Activated CD8-positive, alpha-beta memory T cell treated with anti-CD3 and anti-CD28 coated beads, Interleukin-2, amount 10 ng/mL, durations not matched to agents 7 days and 5 days (primary cell): ENCODE measurements around the gene SLFNL1. TPM values are rescaled to one million over a fixed set of nuclear protein-coding genes. Genes with fewer than 3 reads are reported as not detected.
A peak's percentile ranks its signal among the peaks of the same experiment; 100 is the strongest.

Source experiments
- ATAC-seq: fragments of 150-1000 bp; cut with Tn5 transposase; one replicate; pipeline ENCODE4 v1.10.0; 2021; ENCODE audit warnings: moderate library complexity
- CTCF ChIA-PET: fragments of 350-600 bp; sonication (Branson Sonifier 250); formaldehyde crosslinking; loops from one replicate; lab custom pipeline; 2021; ENCODE audit warnings: antibody characterized with exemption; lab: Charles Lee
- DNase-seq: peaks from one replicate; pipeline ENCODE4 v3.0.0-alpha.2; 2020
- H3K27ac Mint-ChIP-seq: one replicate; pipeline ENCODE4 v1.8.0; 2021; ENCODE audit warnings: mild to moderate bottlenecking, mixed read lengths
- H3K27me3 Mint-ChIP-seq: one replicate; pipeline ENCODE4 v1.8.0; 2021; ENCODE audit warnings: mixed read lengths
- H3K36me3 Mint-ChIP-seq: one replicate; pipeline ENCODE4 v1.8.0; 2021; ENCODE audit warnings: mild to moderate bottlenecking, mixed read lengths
- H3K4me1 Mint-ChIP-seq: one replicate; pipeline ENCODE4 v1.8.0; 2021; ENCODE audit warnings: mixed read lengths
- H3K4me3 Mint-ChIP-seq: one replicate; pipeline ENCODE4 v1.8.0; 2021; ENCODE audit warnings: mild to moderate bottlenecking, moderate library complexity, mixed read lengths
- H3K9me3 Mint-ChIP-seq: one replicate; pipeline ENCODE4 v1.8.0; 2022; ENCODE audit warnings: low read depth, mixed read lengths
- total RNA-seq, 2 experiments: library from RNA; stranded (reverse); gene quantifications; one replicate each; pipeline ENCODE4 v1.2.3, GENCODE V29; 2021

SLFNL1 gene
- total RNA-seq, 2 experiments from 2014 or later = 0.12 to 0.35 TPM

DNA sequence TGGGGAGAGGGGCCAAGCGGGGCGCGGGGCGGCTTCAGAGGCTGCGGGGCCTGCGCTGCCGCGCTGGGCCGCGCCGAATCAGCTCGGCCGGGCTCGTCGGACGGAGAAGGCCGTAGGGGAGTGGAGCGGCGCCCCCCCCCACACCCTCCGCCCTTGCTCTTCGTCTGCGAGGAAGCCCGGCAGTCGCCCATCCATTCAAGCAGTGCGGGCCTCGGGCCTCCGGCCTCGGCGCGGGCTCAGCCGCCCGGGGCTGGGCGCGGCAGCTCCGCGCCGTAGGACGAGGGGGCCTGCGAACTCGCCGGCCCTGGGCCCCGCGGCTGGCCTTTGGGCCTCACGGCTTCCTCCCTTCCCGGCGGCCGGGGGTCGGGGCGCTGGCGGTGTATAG is 41.5 kb downstream of the SLFNL1 start:
- CTCF ChIA-PET = interaction anchor here (1.2 to 2.9 kb wide), 6 partner anchors 24 to 289 kb away, joined by 3 to 14 read pairs (median 5); partner anchors contain the start of genes CITED4 and NFYC
- Mint-ChIP-seq H3K27me3 (no peaks in the 10 kb centered on the region), H3K36me3 (peaks cover 27% of the 10 kb centered on the region), H3K9me3 (no peaks in the 10 kb centered on the region), H3K27ac (peak overlapping the region; percentile 87), H3K4me3 (peak overlapping the region; percentile 87), H3K4me1 (peaks cover 43% of the 10 kb centered on the region)
- DNase-seq (no peak), ATAC-seq (no peak)

DNA sequence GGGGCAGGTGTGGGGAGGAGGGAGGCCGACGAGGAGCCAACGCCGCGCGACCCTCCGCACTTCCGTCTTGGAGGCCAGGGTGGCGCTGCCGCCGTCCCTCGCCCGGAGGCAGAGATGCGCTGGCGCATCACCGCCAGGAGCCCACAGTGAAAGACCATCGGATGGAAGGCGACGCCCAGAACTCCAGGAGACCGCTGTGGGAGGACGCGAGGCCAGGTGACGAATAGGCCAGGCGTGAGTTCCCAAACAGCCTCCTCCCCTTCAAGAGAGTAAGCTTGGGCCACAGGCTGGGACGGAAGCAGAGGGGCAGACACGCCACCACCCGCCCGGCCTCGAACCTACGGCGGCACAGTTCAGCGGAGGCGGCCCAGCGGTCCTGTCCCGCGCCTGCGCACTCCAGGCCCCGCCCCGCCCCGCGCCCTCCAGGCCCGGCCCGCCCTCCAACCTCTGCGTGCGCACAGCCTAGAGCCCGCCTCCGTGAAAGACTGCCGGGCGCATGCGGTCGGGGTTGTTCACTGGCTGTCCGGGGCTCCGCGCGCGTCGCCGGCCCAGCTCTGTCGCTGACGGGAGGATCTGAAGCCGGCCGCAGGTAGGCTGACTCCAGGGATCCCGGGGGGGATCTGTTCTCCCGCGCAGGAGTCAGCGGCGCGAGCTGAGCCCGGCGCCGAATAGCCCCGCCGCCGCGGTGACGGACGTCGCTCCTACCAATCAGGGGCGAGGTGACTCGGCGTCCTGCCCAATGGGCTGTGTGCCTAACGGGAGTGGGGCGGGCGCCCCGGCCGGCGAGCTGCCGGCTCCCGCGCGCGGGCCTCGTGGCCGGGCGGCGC is 42.1 kb downstream of the SLFNL1 start, which contains the start of gene CTPS1:
Gene CTPS1 (plus strand): TSS at position 456 of the 827 bp plus-strand sequence. CDS start 3,595 bp downstream, outside the sequence.
- Mint-ChIP-seq H3K4me3 (peak within 1 kb of the TSS; percentile 87), H3K4me1 (peaks cover 42% of the 10 kb centered on the region)
- peak; percentile 92 for ATAC-seq

DNA sequence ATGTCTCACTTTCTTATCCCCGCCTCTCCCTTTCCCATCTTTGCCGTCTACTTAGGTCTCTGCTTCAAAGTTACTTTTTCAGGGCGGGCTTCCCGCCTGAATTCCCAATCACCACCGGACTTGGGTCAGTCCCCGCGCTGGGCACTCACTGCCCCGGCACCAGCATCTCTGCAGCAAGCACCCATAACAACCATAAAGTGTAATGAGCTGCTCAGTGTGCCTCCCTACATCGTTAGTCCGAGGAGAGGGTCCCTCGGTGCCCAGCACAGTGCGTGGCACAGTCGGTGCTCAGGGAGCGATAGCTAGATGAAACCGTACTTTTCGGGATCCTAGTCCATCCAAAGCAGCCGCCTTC is 42.7 kb downstream of the SLFNL1 start:
- ATAC-seq (no peak), DNase-seq (no peak)
- CTCF ChIA-PET = interaction anchor here (0.9 to 2.9 kb wide), 4 partner anchors 25 to 116 kb away, joined by 3 to 14 read pairs (median 8); partner anchors contain the start of gene CITED4
- Mint-ChIP-seq H3K9me3 (no peaks in the 10 kb centered on the region), H3K27ac (peak overlapping the region; percentile 91), H3K4me1 (peaks cover 41% of the 10 kb centered on the region), H3K36me3 (peaks cover 18% of the 10 kb centered on the region), H3K27me3 (no peaks in the 10 kb centered on the region), H3K4me3 (peak overlapping the region; percentile 81)

More for the DNA sequence above, 42.1 kb downstream of the SLFNL1 start, which contains the start of gene CTPS1:
- Mint-ChIP-seq H3K9me3 (no peaks in the 10 kb centered on the region), H3K27me3 (no peaks in the 10 kb centered on the region), H3K27ac (peak within 1 kb of the TSS; percentile 91), H3K36me3 (peaks cover 23% of the 10 kb centered on the region)
- CTCF ChIA-PET = interaction anchor here (0.9 to 2.9 kb wide), 6 partner anchors 24 to 117 kb away, joined by 3 to 14 read pairs (median 5); partner anchors contain the start of gene CITED4
- peak; percentile 96 for DNase-seq

DNA sequence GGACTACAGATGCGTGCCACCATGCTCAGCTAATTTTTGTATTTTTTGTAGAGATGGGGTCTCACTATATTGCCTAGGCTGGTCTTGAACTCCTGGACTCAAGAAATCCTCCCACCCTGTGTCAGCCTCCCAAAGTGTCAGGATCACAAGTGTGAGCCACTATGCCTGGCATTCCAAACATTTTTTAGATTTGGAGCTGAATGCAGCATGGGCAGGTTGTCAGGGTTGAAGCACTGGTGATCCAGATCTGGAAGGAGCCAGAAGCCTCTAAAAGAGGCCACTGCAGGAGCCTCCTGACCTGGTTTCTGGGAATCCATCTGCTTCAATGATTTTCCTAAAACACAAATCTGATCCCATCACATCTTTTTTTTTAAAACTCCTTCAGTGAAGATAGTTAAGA is 43.8 kb downstream of the SLFNL1 start:
- DNase-seq (no peak), ATAC-seq (no peak)
- Mint-ChIP-seq H3K4me3 (no peak overlapping the region), H3K27ac (no peak overlapping the region), H3K9me3 (no peaks in the 10 kb centered on the region), H3K36me3 (peaks cover 11% of the 10 kb centered on the region), H3K4me1 (peaks cover 34% of the 10 kb centered on the region), H3K27me3 (no peaks in the 10 kb centered on the region)
- CTCF ChIA-PET = no interaction called here

DNA sequence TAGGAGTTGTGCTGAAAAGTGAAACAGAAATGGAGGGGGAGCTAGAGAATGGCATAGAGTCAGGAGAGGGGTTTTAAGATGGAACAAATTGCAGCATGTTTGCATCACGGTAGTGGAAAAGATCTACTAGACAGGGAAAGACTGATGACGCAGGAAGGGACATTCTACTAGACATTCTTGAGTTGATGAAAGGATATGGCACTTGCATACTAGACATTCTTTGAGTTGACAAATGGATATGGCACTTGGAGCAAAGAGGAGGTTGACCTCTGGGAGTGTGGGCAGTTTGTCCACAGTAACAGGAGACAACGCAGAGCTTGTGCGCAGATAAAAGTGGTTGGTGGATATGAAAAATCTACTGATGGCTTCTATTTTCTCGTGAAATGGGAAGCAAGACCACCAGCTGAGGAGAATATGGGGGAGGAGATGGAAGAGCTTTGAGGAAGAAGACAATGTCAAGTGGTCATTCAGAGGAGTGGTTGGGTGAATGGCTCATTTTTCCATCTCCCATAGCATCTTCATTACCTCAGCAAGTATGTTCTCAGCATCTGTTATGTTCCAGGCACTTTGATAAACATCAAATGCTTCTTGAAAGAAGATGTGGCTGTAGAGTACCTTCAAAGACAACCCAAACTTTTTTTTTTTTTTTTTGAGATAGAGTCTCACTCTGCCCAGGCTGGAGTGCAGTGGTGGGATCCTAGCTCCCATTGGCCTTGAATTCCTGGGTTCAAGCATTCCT is 44.4 kb downstream of the SLFNL1 start:
- CTCF ChIA-PET = interaction anchor here (1.1 to 1.9 kb wide), 2 partner anchors 27 to 28 kb away, joined by 4 read pairs; no protein-coding TSS in a partner anchor
- peaks cover 28% of the 10 kb centered on the region for H3K4me1 Mint-ChIP-seq
- peaks cover 11% of the 10 kb centered on the region for H3K36me3 Mint-ChIP-seq
- no peaks in the 10 kb centered on the region for H3K9me3 Mint-ChIP-seq
- DNase-seq = no peak
- ATAC-seq = no peak
- no peaks in the 10 kb centered on the region for H3K27me3 Mint-ChIP-seq
- H3K4me3 Mint-ChIP-seq = no peak overlapping the region
- H3K27ac Mint-ChIP-seq = no peak overlapping the region

DNA sequence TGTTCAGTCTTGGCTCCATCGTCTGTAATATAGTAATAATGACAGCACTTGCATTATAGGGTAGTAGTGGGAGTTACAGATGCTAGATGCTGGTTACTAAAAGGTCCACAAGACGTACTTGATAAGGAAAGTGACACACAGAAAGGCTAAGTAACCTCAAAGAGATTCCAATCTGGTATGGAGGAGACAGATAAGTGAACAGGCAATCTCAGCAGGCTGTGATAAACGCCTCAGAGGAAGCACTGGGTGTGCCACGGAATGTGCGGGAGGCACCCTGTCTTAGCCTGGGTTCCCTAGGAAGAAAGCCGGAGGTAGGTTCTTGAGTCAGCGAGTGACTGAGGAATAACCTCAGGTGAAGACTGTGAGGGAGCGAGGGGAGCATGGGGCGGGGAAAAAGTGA is 46.6 kb downstream of the SLFNL1 start:
- no peak for ATAC-seq
- H3K27ac Mint-ChIP-seq = no peak overlapping the region
- DNase-seq = no peak
- H3K4me3 Mint-ChIP-seq = no peak overlapping the region
- CTCF ChIA-PET = interaction anchor here (1.1 kb wide), 1 partner anchor 22 kb away, joined by 4 read pairs; no protein-coding TSS in a partner anchor
- H3K27me3 Mint-ChIP-seq = no peaks in the 10 kb centered on the region
- H3K36me3 Mint-ChIP-seq = no peaks in the 10 kb centered on the region
- H3K9me3 Mint-ChIP-seq = no peaks in the 10 kb centered on the region
- peaks cover 14% of the 10 kb centered on the region for H3K4me1 Mint-ChIP-seq

DNA sequence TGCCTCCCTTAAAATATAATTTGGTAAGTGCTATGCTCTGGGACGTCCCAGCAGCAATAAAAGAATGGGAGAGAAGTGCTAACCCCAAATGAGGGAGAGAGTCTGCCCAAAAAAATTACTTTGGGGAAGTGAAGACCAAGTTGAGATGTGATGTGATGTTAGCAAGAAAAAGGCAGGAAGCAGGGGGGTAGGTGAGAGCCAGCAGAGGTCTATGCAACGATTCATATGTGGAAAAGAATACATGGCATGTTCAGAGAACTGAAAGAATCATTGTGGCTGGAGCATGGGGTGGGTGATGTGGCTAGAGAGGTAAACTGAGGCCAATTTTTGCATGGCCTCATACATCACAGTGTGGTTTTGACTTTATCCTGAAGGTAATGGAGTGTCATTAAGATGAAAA is 47.6 kb downstream of the SLFNL1 start:
- DNase-seq = no peak
- H3K36me3 Mint-ChIP-seq = no peaks in the 10 kb centered on the region
- no peak for ATAC-seq
- H3K27me3 Mint-ChIP-seq = peaks cover 2% of the 10 kb centered on the region
- H3K4me1 Mint-ChIP-seq = peaks cover 13% of the 10 kb centered on the region
- H3K4me3 Mint-ChIP-seq = no peak overlapping the region
- H3K9me3 Mint-ChIP-seq = no peaks in the 10 kb centered on the region
- CTCF ChIA-PET = interaction anchor here (0.6 kb wide), 1 partner anchor 382 kb away, joined by 3 read pairs; no protein-coding TSS in a partner anchor
- no peak overlapping the region for H3K27ac Mint-ChIP-seq

DNA sequence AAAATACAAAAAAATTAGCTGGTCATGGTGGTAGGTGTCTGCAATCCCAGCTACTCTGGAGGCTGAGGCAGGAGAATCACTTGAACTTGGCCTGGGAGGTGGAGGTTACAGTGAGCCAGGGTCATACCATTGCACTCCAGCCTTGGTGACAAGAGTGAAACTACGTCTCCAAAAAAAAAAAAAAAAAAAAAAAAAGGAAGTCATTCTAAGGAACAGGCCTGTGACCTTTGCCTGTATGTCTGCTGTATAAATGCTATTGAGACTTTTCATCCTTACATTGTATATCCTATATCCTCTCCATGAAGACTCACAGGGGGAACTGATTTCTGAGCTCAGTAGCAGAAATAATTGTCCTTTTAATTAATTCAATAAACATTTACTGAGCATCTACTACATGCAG is 49.6 kb downstream of the SLFNL1 start:
- Mint-ChIP-seq H3K4me3 (no peak overlapping the region), H3K36me3 (no peaks in the 10 kb centered on the region), H3K4me1 (peaks cover 11% of the 10 kb centered on the region), H3K27me3 (peaks cover 2% of the 10 kb centered on the region), H3K9me3 (no peaks in the 10 kb centered on the region), H3K27ac (no peak overlapping the region)
- no peak for DNase-seq
- no peak for ATAC-seq
- CTCF ChIA-PET = interaction anchor here (1.0 to 2.3 kb wide), 4 partner anchors 20 to 568 kb away, joined by 3 to 10 read pairs (median 3); partner anchors contain the start of gene CITED4

DNA sequence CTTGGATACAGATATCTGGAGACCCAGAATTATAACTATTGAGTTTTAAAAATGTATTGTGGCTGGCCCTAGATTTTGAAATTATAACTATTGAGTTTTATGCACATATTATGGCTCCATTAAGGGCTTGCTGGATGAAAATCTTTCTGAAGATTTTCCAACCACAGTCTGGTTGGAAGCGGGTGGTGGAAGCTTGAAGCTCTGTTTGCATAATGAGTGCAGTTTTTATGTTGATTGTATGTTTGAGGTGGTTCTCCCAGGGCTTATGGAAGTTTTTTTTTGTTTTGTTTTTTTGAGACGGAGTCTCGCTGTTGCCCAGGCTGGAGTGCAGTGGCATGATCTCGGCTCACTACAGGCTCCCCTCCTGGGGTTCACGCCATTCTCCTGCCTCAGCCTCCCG is 52.1 kb downstream of the SLFNL1 start:
- Mint-ChIP-seq H3K27me3 (peaks cover 4% of the 10 kb centered on the region), H3K27ac (no peak overlapping the region), H3K4me1 (peaks cover 7% of the 10 kb centered on the region), H3K9me3 (no peaks in the 10 kb centered on the region), H3K36me3 (no peaks in the 10 kb centered on the region), H3K4me3 (no peak overlapping the region)
- CTCF ChIA-PET = interaction anchor here (1.2 kb wide), 1 partner anchor 11 kb away, joined by 3 read pairs; no protein-coding TSS in a partner anchor
- DNase-seq (no peak), ATAC-seq (no peak)

DNA sequence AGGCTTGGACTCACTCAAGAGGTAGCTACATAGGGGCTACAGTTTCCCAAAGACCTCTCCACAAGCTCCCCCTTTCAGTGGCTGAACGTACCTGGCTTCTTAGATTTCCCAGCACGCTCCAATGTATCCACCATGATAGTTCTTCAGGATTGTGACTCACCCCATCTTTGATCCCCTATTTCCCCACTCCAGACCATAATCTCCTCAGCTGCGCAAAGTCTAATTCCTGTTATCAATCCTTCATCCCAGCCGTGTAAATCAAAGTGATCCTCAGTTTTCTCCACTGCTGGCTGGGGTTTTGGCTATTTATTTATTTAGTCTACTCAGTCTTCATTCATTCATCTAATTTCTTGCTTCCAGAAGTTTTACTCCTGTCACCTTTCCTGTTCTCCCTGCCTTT is 55.1 kb downstream of the SLFNL1 start:
- no peaks in the 10 kb centered on the region for H3K36me3 Mint-ChIP-seq

More for the DNA sequence above, 55.1 kb downstream of the SLFNL1 start:
- no peak overlapping the region for H3K4me3 Mint-ChIP-seq
- no peaks in the 10 kb centered on the region for H3K4me1 Mint-ChIP-seq
- no peak for DNase-seq
- H3K27me3 Mint-ChIP-seq = peaks cover 4% of the 10 kb centered on the region
- H3K9me3 Mint-ChIP-seq = no peaks in the 10 kb centered on the region
- H3K27ac Mint-ChIP-seq = no peak overlapping the region
- no peak for ATAC-seq
- CTCF ChIA-PET = interaction anchor here (1.4 to 9.8 kb wide), 2 partner anchors 16 to 192 kb away, joined by 4 to 88 read pairs; no protein-coding TSS in a partner anchor
